Fibroblast of lung (primary cell): ENCODE data around the gene BMP4.

Source experiments
- CTCF ChIP-seq, 2 donors: IDR thresholded peaks in 1 of 2; conservative IDR thresholded peaks in 1 of 2; 1 replicate in 1 of 2; 2 replicates in 1 of 2; pipeline ENCODE4 v1.5.1; 2011 to 2012; ENCODE audit warnings: low read length in 2 of 2, control low read depth in 1 of 2, inconsistent platforms in 1 of 2, low read depth in 1 of 2, mild to moderate bottlenecking in 1 of 2
- EZH2 ChIP-seq: IDR thresholded peaks from 2 replicates; pipeline ENCODE4 v1.5.1; 2012; ENCODE audit warnings: low read length, control low read depth, mild to moderate bottlenecking; ENCODE audit errors: missing control alignments

- TF ChIP-seq CTCF (conservative IDR thresholded peaks at IDR 0.05 in 1 of 2, IDR thresholded peaks at IDR 0.05 in 1 of 2; ENCODE audit: low read depth in 1 of 2, low read length in 2 of 2) = no peak
- TF ChIP-seq EZH2 = no peak
Measured at GRCh38 chr14:54003064-54003463, 46.4 kb upstream of the BMP4 start.
